Stimulated activated naive CD4-positive, alpha-beta T cell (primary cell): ENCODE data around the gene CCM2L.
A peak's percentile ranks its signal among the peaks of the same experiment; 100 is the strongest.

Experiments
- DNase-seq, 6 experiments: peaks; one replicate each; lab custom pipeline; 2025; lab: John Stamatoyannopoulos, UW

The CCM2L gene

GRCh38 chr20:31992086-31992485 is 18.2 kb upstream of the CCM2L start:
- DNase-seq: no peak

- no peak for DNase-seq
Observed at GRCh38 chr20:31996996-31997395, 13.2 kb upstream of the CCM2L start.

GRCh38 chr20:31998246-31998645 is 12.0 kb upstream of the CCM2L start:
- DNase-seq: no peak

- DNase-seq: no peak
Observed at GRCh38 chr20:32003325-32003724, 6.9 kb upstream of the CCM2L start.

- DNase-seq: no peak
Observed at GRCh38 chr20:32004963-32005362, 5.3 kb upstream of the CCM2L start.

- DNase-seq: no peak
Observed at GRCh38 chr20:32006053-32006452, 4.2 kb upstream of the CCM2L start.

- no peak for DNase-seq
Observed at GRCh38 chr20:32006841-32007786, 3.1 kb upstream of the CCM2L start.

- no peak for DNase-seq
Observed at GRCh38 chr20:32007787-32008616, 2.2 kb upstream of the CCM2L start.

GRCh38 chr20:32009564-32009963 is 674 bp upstream of the CCM2L start:
- DNase-seq: no peak

GRCh38 chr20:32010666-32011065 is 428 bp downstream of the CCM2L start:
- DNase-seq: no peak

- no peak for DNase-seq
Observed at GRCh38 chr20:32012159-32012688, 2.0 kb downstream of the CCM2L start.

- no peak for DNase-seq
Observed at GRCh38 chr20:32013326-32013725, 3.1 kb downstream of the CCM2L start.

- peak in 5 of 6 experiments; percentile 34 to 56 (median 41) for DNase-seq
Observed at GRCh38 chr20:32017711-32018251, 7.5 kb downstream of the CCM2L start.

- peak; percentile 26 to 56 (median 44) for DNase-seq
Observed at GRCh38 chr20:32018269-32019155, 8.3 kb downstream of the CCM2L start.

GRCh38 chr20:32019156-32019510 is 8.9 kb downstream of the CCM2L start:
- DNase-seq: peak in 2 of 6 experiments; percentile 3

- DNase-seq: no peak
Observed at GRCh38 chr20:32019563-32020463, 9.6 kb downstream of the CCM2L start.

- DNase-seq: no peak
Observed at GRCh38 chr20:32021091-32021490, 10.9 kb downstream of the CCM2L start.

GRCh38 chr20:32024683-32025295 is 14.6 kb downstream of the CCM2L start:
- DNase-seq: no peak

GRCh38 chr20:32027643-32028042 is 17.4 kb downstream of the CCM2L start:
- no peak for DNase-seq
